NK-92 (cell line): ENCODE measurements around the gene AAK1.

Experiments
- DNase-seq: peaks from one replicate; lab custom pipeline; 2025; ENCODE audit not compliant: unreplicated experiment; lab: John Stamatoyannopoulos, UW

The AAK1 gene

GRCh38 chr2:69603146-69603743, 40.3 kb downstream of the AAK1 start:
- no peak for DNase-seq

- DNase-seq = no peak
Measured at GRCh38 chr2:69601179-69601612, 42.3 kb downstream of the AAK1 start.

DNA sequence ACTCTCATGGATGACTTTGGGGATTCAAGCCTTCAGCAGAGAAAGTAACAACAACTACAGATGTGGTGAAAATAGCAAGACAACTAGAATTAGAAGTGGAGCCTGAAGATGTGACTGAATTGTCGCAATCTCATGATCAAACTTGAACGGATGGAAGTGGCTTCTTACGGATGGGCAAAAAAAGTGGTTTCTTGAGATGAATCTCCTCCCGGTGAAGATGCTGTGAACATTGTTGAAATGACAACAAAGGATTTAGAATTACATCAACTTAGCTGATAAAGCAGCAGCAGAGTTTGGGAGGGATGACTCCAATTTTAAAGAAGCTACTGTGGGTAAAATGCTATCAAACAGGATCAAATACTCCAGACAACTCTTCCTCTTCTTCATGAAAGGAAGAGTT, 43.1 kb downstream of the AAK1 start:
- DNase-seq = no peak

DNA sequence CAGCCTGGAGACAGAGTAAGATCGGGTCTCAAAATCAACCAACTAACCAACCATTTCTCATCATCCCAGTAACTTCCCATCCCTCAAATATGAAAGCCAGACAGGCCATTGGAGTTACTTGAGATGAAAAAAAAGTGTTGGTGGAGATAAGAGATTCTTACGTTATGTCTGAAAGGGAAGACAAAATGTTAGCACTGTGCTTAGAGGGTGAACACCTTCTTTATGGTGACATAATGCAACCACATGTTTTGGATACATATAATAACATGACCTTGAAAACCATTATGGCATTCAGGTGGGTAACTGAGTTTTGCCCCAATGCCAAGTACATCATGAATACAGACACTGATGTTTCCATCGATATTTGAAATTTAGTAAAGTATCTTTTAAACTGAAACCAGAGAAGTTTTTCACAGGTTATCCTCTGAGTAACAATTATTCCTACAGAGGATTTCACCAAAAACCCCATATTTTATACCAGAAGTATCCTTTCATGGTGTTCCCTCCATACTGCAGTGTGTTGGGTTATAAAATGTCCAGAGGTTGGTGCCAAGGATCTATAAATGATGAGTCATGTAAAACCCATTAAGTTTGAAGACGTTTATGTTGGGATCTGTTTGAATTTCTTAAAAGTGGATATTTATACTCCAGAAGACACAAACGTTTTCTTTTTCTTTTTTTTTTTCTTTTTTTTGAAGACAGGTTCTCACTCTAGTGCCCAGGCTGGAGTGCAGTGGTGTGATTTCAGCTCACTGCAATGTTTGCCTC, 45.5 kb downstream of the AAK1 start:
- DNase-seq = no peak

DNA sequence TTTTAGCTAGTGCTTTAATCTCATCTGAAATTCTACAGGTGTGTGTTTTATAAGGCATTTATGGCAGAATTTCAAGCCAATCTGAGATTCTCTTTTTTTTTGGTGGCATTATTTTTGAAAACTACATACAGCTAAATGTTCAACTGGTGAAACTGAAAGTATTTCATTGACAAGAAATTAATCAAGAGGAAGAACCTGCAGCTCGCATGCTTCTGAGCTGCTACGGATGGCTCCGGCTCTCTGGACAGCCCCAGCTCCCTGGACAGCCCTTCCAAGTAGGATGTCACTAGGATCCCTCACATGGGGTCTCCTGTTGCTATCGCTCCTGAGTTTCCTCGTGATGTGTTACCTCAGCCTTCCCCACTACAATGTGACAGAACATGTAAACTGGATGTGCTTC, 46.4 kb downstream of the AAK1 start:
- DNase-seq = no peak

DNA sequence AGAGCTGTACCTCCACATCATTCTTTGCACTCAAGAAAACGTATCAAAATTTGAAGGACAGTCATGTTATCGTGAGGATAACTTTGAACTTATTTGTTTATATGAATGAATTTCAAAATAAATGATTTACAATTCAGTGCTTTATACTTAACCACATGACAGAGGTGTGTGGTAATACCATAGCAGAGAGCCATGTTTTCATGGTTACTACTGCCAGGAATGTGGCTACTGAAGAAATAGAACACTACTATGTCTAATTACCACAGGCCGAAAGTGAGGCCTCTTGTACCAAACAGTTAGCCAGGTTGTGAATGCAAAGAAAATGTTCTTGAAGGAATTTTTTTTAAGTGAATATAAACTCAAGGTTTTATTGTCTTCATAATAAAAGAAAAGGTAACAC, 49.2 kb downstream of the AAK1 start:
- no peak for DNase-seq

- no peak for DNase-seq
Measured at GRCh38 chr2:69592511-69592910, 51.0 kb downstream of the AAK1 start.

- no peak for DNase-seq
Measured at GRCh38 chr2:69589973-69590652, 53.4 kb downstream of the AAK1 start.

DNA sequence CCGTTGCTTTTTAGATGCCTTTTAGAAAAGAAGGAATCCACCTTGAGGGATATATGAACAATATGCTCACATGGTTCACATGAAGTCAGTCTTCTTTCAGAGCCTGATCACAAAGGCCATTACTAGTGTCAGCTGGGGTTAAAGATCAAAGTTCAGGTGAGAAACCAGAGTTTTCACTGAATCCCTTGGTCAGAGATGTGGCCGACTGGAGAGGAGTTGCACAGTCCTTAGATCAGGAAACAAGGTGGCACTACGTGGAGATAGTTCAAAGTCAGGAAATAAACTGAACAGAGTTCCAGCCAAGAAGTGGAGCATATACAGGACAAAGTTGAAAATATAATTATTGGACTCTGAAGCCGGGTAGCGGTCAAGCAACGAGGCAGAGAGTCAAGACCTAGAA, 54.6 kb downstream of the AAK1 start:
- no peak for DNase-seq

GRCh38 chr2:69588403-69588802, 55.1 kb downstream of the AAK1 start:
- no peak for DNase-seq

- no peak for DNase-seq
Measured at GRCh38 chr2:69585855-69586555, 57.5 kb downstream of the AAK1 start.

GRCh38 chr2:69584127-69584889, 59.2 kb downstream of the AAK1 start:
- DNase-seq = no peak

DNA sequence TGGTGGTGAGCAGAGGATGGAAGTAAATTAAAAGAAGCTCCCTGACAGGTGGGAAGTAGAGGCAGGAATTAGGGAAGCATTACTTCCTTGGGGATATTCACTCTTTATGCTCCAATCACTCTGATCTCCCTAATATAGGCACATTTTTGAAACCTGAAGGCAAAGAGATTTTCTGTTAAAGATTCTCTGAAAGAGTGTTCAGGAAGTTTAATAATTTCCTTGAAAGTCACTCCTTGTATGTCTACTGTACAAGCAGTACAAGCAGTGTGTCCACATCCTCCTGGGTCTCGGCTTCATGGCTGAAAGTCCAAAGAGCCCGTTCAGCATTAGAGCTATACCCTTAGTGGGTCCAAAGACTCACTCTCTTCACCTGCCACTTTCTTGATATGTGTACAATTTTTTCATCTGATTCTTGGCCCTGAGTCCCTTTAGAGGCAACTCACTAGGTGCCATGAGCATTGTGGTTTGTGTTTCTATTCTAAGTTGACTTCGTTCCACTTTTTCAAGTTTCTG, 60.2 kb downstream of the AAK1 start:
- DNase-seq = no peak

DNA sequence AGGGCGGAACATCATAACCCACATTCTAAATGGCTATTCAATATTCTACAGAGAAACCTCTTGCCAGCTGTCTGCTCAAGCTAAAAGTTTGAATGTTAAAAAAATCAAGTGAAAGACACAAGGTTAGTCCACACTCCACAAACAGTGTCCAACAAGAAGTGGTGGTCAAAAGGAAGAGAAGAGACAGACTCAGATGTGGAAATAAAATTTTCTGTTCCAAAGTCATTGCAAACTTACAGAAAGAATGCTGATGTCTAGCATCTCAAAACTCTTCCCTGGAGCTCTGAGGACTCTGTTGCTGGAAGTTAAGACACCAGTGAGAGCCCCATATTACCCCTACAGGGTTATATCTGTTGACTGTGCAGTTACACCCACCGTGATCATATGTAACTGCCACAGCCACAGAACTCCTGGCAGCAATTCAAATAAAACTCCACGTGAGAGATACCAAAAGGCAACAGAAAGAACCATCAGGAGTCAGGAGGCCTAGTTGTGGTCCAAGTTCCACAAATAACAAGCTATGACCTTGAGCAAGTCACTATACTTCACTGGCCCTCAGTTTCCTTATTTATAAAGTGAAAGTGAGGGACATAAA, 60.9 kb downstream of the AAK1 start:
- DNase-seq = no peak

GRCh38 chr2:69581774-69582581, 61.6 kb downstream of the AAK1 start:
- DNase-seq = no peak

DNA sequence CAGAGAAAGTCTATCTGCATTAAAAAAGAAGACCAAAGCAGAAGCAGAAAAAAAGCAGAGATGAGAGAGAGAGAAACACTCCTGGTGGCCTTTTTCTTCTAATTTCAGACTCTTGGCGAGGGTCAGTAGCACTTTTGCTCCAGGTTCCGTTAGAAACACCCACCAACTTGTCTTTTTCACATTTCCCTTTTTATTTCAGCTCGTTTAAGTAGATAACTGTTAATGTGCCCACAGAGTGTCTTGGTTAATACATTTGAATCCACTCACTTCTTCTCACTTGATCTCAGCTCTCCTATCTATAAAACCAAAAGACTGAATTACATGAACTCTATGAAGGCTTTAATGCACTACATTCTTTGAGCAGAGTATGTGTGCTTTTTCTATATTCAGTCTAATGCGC, 63.1 kb downstream of the AAK1 start:
- DNase-seq = no peak

- no peak for DNase-seq
Measured at GRCh38 chr2:69579536-69579935, 64.0 kb downstream of the AAK1 start.

GRCh38 chr2:69578198-69578540, 65.4 kb downstream of the AAK1 start:
- DNase-seq = no peak

DNA sequence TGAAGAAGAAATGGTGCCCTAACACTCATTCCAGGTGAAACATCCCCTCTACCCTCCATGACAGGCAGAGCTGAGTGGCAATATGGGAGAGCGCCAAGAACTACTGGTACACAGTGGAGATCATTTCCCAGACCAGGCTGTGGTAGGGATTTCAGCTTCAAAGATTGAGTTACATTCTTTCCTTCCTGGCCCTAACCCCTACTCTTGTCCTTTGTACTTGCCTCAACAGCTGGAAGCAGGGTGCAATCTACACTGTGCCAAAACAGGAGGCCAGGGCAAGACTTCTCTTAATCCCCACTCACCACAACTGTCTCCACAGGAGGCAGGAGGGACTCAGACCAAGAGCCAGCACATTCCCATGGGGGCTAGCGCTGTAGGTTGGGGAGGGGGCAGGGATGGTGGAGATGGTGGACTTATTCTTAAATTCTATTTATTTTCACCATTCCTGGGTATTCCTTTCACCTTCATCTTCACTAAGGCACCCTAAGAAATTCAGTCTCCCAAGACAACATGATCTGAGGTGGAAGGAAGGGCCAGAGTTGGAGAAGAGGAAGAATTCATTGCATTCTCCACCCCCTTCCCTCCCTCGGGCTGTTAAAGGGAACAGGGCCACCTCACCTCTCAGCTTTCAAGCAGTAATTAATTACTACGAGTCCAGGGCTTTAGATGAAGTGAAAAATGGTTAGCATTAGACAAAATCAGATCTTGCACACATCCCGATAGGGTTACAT, 65.9 kb downstream of the AAK1 start:
- DNase-seq = no peak
